ENCODE data around the gene CDH13. TPM values are rescaled to one million over a fixed set of nuclear protein-coding genes. Genes with fewer than 3 reads are reported as not detected.

Gene CDH13
- total and polyA plus RNA-seq, 2 donors (not counting 1 experiment from before 2014, with no cell fraction given) = 27.6 to 96.7 TPM

GRCh38 chr16:83722456-83723183, 1095.9 kb downstream of the CDH13 start:
- DNase-seq (ENCODE audit: low read depth in 2 of 2) = peak in 1 of 2 donors; percentile 59
- Histone ChIP-seq H3K79me2 (ENCODE audit: control insufficient read depth, insufficient read depth, low read length) (no peaks in the 10 kb centered on the region), H3K4me1 (ENCODE audit: control insufficient read depth, extremely low read depth, insufficient read depth, low read length) (no peaks in the 10 kb centered on the region), H3K9ac (ENCODE audit: insufficient read depth, low read length) (no peak overlapping the region), H3K9me3 (ENCODE audit: control insufficient read depth, insufficient read depth, low read depth, low read length) (no peaks in the 10 kb centered on the region), H3K27ac (ENCODE audit: insufficient read depth, low read length) (no peak overlapping the region), H4K20me1 (ENCODE audit: control insufficient read depth, extremely low read depth, insufficient read depth, low read length) (no peaks in the 10 kb centered on the region), H3K27me3 (ENCODE audit: control insufficient read depth, insufficient read depth, low read length) (no peaks in the 10 kb centered on the region), H2AFZ (ENCODE audit: low read length) (no peak overlapping the region), H3K4me3 (replicated peaks in 1 of 4; ENCODE audit: control extremely low read depth in 1 of 4, insufficient read depth in 1 of 4, low read depth in 3 of 4, low read length in 4 of 4) (no peak overlapping the region), H3K36me3 (ENCODE audit: control insufficient read depth, insufficient read depth, low read length) (no peaks in the 10 kb centered on the region), H3K4me2 (ENCODE audit: extremely low read depth, insufficient read depth, low read length) (no peak overlapping the region)
- TF ChIP-seq EZH2 (IDR thresholded peaks at IDR 0.05; ENCODE audit: low read length, missing control alignments) = no peak
- TF ChIP-seq, protein P1, sequence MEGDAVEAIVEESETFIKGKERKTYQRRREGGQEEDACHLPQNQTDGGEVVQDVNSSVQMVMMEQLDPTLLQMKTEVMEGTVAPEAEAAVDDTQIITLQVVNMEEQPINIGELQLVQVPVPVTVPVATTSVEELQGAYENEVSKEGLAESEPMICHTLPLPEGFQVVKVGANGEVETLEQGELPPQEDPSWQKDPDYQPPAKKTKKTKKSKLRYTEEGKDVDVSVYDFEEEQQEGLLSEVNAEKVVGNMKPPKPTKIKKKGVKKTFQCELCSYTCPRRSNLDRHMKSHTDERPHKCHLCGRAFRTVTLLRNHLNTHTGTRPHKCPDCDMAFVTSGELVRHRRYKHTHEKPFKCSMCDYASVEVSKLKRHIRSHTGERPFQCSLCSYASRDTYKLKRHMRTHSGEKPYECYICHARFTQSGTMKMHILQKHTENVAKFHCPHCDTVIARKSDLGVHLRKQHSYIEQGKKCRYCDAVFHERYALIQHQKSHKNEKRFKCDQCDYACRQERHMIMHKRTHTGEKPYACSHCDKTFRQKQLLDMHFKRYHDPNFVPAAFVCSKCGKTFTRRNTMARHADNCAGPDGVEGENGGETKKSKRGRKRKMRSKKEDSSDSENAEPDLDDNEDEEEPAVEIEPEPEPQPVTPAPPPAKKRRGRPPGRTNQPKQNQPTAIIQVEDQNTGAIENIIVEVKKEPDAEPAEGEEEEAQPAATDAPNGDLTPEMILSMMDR (conservative IDR thresholded peaks at IDR 0.05 in 1 of 2, IDR thresholded peaks at IDR 0.05 in 1 of 2; ENCODE audit: low read depth in 1 of 2, low read length in 2 of 2) = no peak

- Histone ChIP-seq H3K36me3 (ENCODE audit: control insufficient read depth, insufficient read depth, low read length) (no peaks in the 10 kb centered on the region), H3K27me3 (ENCODE audit: control insufficient read depth, insufficient read depth, low read length) (no peaks in the 10 kb centered on the region), H3K9me3 (ENCODE audit: control insufficient read depth, insufficient read depth, low read depth, low read length) (no peaks in the 10 kb centered on the region), H3K4me2 (ENCODE audit: extremely low read depth, insufficient read depth, low read length) (no peak overlapping the region), H4K20me1 (ENCODE audit: control insufficient read depth, extremely low read depth, insufficient read depth, low read length) (no peaks in the 10 kb centered on the region), H3K4me3 (replicated peaks in 1 of 4; ENCODE audit: control extremely low read depth in 1 of 4, insufficient read depth in 1 of 4, low read depth in 3 of 4, low read length in 4 of 4) (no peak overlapping the region), H3K4me1 (ENCODE audit: control insufficient read depth, extremely low read depth, insufficient read depth, low read length) (no peaks in the 10 kb centered on the region), H2AFZ (ENCODE audit: low read length) (no peak overlapping the region), H3K79me2 (ENCODE audit: control insufficient read depth, insufficient read depth, low read length) (no peaks in the 10 kb centered on the region), H3K27ac (ENCODE audit: insufficient read depth, low read length) (no peak overlapping the region), H3K9ac (ENCODE audit: insufficient read depth, low read length) (no peak overlapping the region)
- peak in 1 of 2 donors; percentile 52 for DNase-seq (ENCODE audit: low read depth in 2 of 2)
- no peak for TF ChIP-seq EZH2 (IDR thresholded peaks at IDR 0.05; ENCODE audit: low read length, missing control alignments)
- TF ChIP-seq, protein P1 (conservative IDR thresholded peaks at IDR 0.05 in 1 of 2, IDR thresholded peaks at IDR 0.05 in 1 of 2; ENCODE audit: low read depth in 1 of 2, low read length in 2 of 2) = no peak
Observed at GRCh38 chr16:83723244-83723643, 1096.5 kb downstream of the CDH13 start.

DNA sequence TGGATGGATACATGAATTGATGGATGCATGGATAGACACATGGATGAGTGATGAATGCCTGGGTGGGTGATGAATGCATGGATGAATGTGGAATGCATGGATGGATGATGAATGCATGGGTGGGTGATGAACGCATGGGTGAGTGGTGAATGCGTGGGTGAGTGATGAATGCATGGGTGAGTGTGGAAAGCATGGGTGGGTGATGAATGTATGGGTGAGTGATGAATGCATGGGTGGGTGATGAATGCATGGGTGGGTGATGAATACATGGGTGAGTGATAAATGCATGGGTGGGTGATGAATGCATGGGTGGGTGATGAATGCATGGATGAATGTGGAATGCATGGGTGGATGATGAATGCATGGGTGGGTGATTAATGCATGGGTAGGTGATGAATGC, 1097.1 kb downstream of the CDH13 start:
- no peak overlapping the region for H2AFZ ChIP-seq (ENCODE audit: low read length)
- H3K4me1 ChIP-seq (ENCODE audit: control insufficient read depth, extremely low read depth, insufficient read depth, low read length) = no peaks in the 10 kb centered on the region
- peak in 1 of 2 donors; percentile 31 for DNase-seq (ENCODE audit: low read depth in 2 of 2)
- no peaks in the 10 kb centered on the region for H3K36me3 ChIP-seq (ENCODE audit: control insufficient read depth, insufficient read depth, low read length)
- H4K20me1 ChIP-seq (ENCODE audit: control insufficient read depth, extremely low read depth, insufficient read depth, low read length) = no peaks in the 10 kb centered on the region
- TF ChIP-seq, protein P1 (conservative IDR thresholded peaks at IDR 0.05 in 1 of 2, IDR thresholded peaks at IDR 0.05 in 1 of 2; ENCODE audit: low read depth in 1 of 2, low read length in 2 of 2) = no peak
- no peak for TF ChIP-seq EZH2 (IDR thresholded peaks at IDR 0.05; ENCODE audit: low read length, missing control alignments)
- no peak overlapping the region for H3K4me3 ChIP-seq (replicated peaks in 1 of 4; ENCODE audit: control extremely low read depth in 1 of 4, insufficient read depth in 1 of 4, low read depth in 3 of 4, low read length in 4 of 4)
- H3K9me3 ChIP-seq (ENCODE audit: control insufficient read depth, insufficient read depth, low read depth, low read length) = no peaks in the 10 kb centered on the region
- no peak overlapping the region for H3K27ac ChIP-seq (ENCODE audit: insufficient read depth, low read length)
- no peaks in the 10 kb centered on the region for H3K27me3 ChIP-seq (ENCODE audit: control insufficient read depth, insufficient read depth, low read length)
- H3K79me2 ChIP-seq (ENCODE audit: control insufficient read depth, insufficient read depth, low read length) = no peaks in the 10 kb centered on the region
- no peak overlapping the region for H3K4me2 ChIP-seq (ENCODE audit: extremely low read depth, insufficient read depth, low read length)
- no peak overlapping the region for H3K9ac ChIP-seq (ENCODE audit: insufficient read depth, low read length)

Data from fibroblast of lung (primary cell).